ENCODE data around the gene FAXC.

GRCh38 chr6:99225172-99225571, 124.3 kb downstream of the FAXC start:
- TF ChIP-seq POLR2A (IDR thresholded peaks at IDR 0.05; ENCODE audit: low read length) (no peak), GATA1 (IDR thresholded peaks at IDR 0.05; ENCODE audit: low read depth, low read length) (no peak)
